GM23338 (cell line): Measurements from ENCODE around the gene RIN3. TPM values are rescaled to one million over a fixed set of nuclear protein-coding genes. Genes with fewer than 3 reads are reported as not detected.

ENCODE experiments used
- ATAC-seq: fragments of 200-7000 bp; cut with Tn5 transposase; 3 replicates; pipeline ENCODE4 v1.9.1; 2020
- DNase-seq: peaks from one replicate; pipeline ENCODE4 v3.0.0-alpha.2; 2015; ENCODE audit warnings: low spot score
- H2AFZ ChIP-seq: fragments of 200-600 bp; sonication (generic); 2 replicates; pipeline ENCODE4 v1.8.0; 2016; ENCODE audit warnings: antibody characterized with exemption, mild to moderate bottlenecking, moderate library complexity
- H3F3A ChIP-seq: fragments of 200-600 bp; sonication (generic); replicated peaks from 2 replicates; pipeline ENCODE4 v1.8.0; 2017; ENCODE audit warnings: antibody characterized with exemption, mixed run types, low read depth
- H3K27ac ChIP-seq: fragments of 200-600 bp; sonication (generic); 2 replicates; pipeline ENCODE4 v1.6.1; 2016; ENCODE audit warnings: low read depth
- H3K27me3 ChIP-seq: fragments of 200-600 bp; sonication (generic); 2 replicates; pipeline ENCODE4 v1.8.0; 2016; ENCODE audit warnings: mild to moderate bottlenecking, mixed run types, moderate library complexity; ENCODE audit not compliant: insufficient read depth
- H3K36me3 ChIP-seq: fragments of 200-600 bp; sonication (generic); 2 replicates; pipeline ENCODE4 v1.8.0; 2016; ENCODE audit warnings: mild to moderate bottlenecking; ENCODE audit not compliant: insufficient read depth
- H3K4me1 ChIP-seq: fragments of 200-600 bp; sonication (generic); 2 replicates; pipeline ENCODE4 v1.8.0; 2016; ENCODE audit warnings: mild to moderate bottlenecking, moderate library complexity; ENCODE audit not compliant: insufficient read depth
- H3K4me2 ChIP-seq: fragments of 200-600 bp; sonication (generic); 2 replicates; pipeline ENCODE4 v1.7.1; 2017; ENCODE audit warnings: mixed run types
- H3K4me3 ChIP-seq: fragments of 200-600 bp; sonication (generic); 2 replicates; pipeline ENCODE4 v1.6.1; 2016; ENCODE audit warnings: mixed run types
- H3K79me2 ChIP-seq: fragments of 200-600 bp; sonication (generic); replicated peaks from 2 replicates; pipeline ENCODE4 v1.8.0; 2017; ENCODE audit warnings: mild to moderate bottlenecking; ENCODE audit not compliant: insufficient read depth
- H3K9me2 ChIP-seq: fragments of 200-600 bp; sonication (generic); 2 replicates; pipeline ENCODE4 v1.8.0; 2017; ENCODE audit not compliant: insufficient read depth
- H4K20me1 ChIP-seq: fragments of 200-600 bp; sonication (generic); replicated peaks from 2 replicates; pipeline ENCODE4 v1.8.0; 2017; ENCODE audit warnings: mild to moderate bottlenecking; ENCODE audit not compliant: insufficient read depth
- H3K27ac Mint-ChIP-seq: 2 replicates; pipeline ENCODE4 v1.8.0; 2020; ENCODE audit warnings: inconsistent platforms, mild to moderate bottlenecking, moderate library complexity, mixed read lengths
- H3K27me3 Mint-ChIP-seq: 3 replicates; pipeline ENCODE4 v1.8.0; 2022; ENCODE audit warnings: low read depth, mild to moderate bottlenecking, moderate library complexity, mixed read lengths, inconsistent platforms; ENCODE audit not compliant: insufficient read depth, poor library complexity
- H3K36me3 Mint-ChIP-seq: 3 replicates; pipeline ENCODE4 v1.8.0; 2021; ENCODE audit warnings: low read depth, mild to moderate bottlenecking, inconsistent platforms, moderate library complexity, mixed read lengths
- H3K4me1 Mint-ChIP-seq: 3 replicates; pipeline ENCODE4 v1.8.0; 2020; ENCODE audit warnings: mild to moderate bottlenecking, inconsistent platforms, mixed read lengths
- H3K4me3 Mint-ChIP-seq: 3 replicates; pipeline ENCODE4 v1.8.0; 2021; ENCODE audit warnings: moderate library complexity, mild to moderate bottlenecking, inconsistent platforms, mixed read lengths
- H3K9me3 Mint-ChIP-seq: 3 replicates; pipeline ENCODE4 v1.8.0; 2020; ENCODE audit warnings: moderate library complexity, mild to moderate bottlenecking, inconsistent platforms, mixed read lengths
- CREB1 ChIP-seq: fragments of 250-450 bp; sonication (Bioruptor Pico); IDR thresholded peaks from 2 replicates; pipeline ENCODE4 v1.5.0; 2020; ENCODE audit warnings: low read depth, mild to moderate bottlenecking, moderate library complexity
- CTCF ChIP-seq, 2 experiments: fragments of 200-600 bp in 1 of 2; sonication (generic) in 1 of 2; conservative IDR thresholded peaks; 2 replicates each; pipeline versions ENCODE4 v1.5.1 to v1.6.1; 2016 to 2017; ENCODE audit warnings: antibody characterized with exemption in 2 of 2, low read depth in 2 of 2, mild to moderate bottlenecking in 2 of 2, moderate library complexity in 1 of 2
- ETS1 ChIP-seq: IDR thresholded peaks from 2 replicates; pipeline ENCODE4 v1.6.1; 2016; ENCODE audit warnings: antibody characterized with exemption
- EZH2 ChIP-seq: fragments of 200-600 bp; sonication (generic); IDR thresholded peaks from one replicate; pipeline ENCODE4 v1.8.0; 2017; ENCODE audit warnings: antibody characterized with exemption, mild to moderate bottlenecking, low read depth; ENCODE audit not compliant: unreplicated experiment
- EZH2phosphoT487 ChIP-seq: fragments of 200-600 bp; sonication (generic); IDR thresholded peaks from one replicate; pipeline ENCODE4 v1.8.1; 2018; ENCODE audit warnings: antibody characterized with exemption; ENCODE audit not compliant: unreplicated experiment
- JUNB ChIP-seq: IDR thresholded peaks from one replicate; pipeline ENCODE4 v1.6.1; 2016; ENCODE audit warnings: antibody characterized with exemption; ENCODE audit not compliant: unreplicated experiment
- NANOG ChIP-seq: IDR thresholded peaks from 2 replicates; pipeline ENCODE4 v1.6.1; 2016; ENCODE audit warnings: antibody characterized with exemption, borderline replicate concordance
- POLR2AphosphoS5 ChIP-seq: IDR thresholded peaks from 2 replicates; pipeline ENCODE4 v1.6.1; 2016; ENCODE audit warnings: antibody characterized with exemption, low read depth
- STAT1 ChIP-seq: IDR thresholded peaks from one replicate; pipeline ENCODE4 v1.6.1; 2016; ENCODE audit warnings: antibody characterized with exemption; ENCODE audit not compliant: unreplicated experiment
- ZNF114 ChIP-seq: fragments of 250-450 bp; sonication (Bioruptor Pico); IDR thresholded peaks from 2 replicates; pipeline ENCODE4 v1.5.0; 2020; ENCODE audit warnings: mild to moderate bottlenecking, moderate library complexity
- ZNF331 ChIP-seq: fragments of 250-450 bp; sonication (Bioruptor Pico); IDR thresholded peaks from 2 replicates; pipeline ENCODE4 v1.5.0; 2020; ENCODE audit warnings: low read depth, mild to moderate bottlenecking, moderate library complexity
- ZNF462 ChIP-seq: fragments of 250-450 bp; sonication (Bioruptor Pico); IDR thresholded peaks from 2 replicates; pipeline ENCODE4 v1.5.0; 2020; ENCODE audit warnings: mild to moderate bottlenecking, moderate library complexity
- polyA plus RNA-seq: library from polyadenylated mRNA; unstranded; fragments of >200 nt; fragmentation: Nextera tagmentation; extraction: Ambion mirVana; gene quantifications from 2 replicates; pipeline ENCODE4 v1.2.1, GENCODE V29; 2016
- total RNA-seq: library from RNA; depleted of rRNA; stranded (reverse); fragments of >200 nt; shearing (Covaris generic); gene quantifications from 2 replicates; pipeline ENCODE4 v1.2.3, GENCODE V29; 2014

Gene RIN3
- total and polyA plus RNA-seq, 2 experiments from 2014 or later, result 0.97 to 1.5 TPM

GRCh38 chr14:92619671-92620456 lies 106.3 kb downstream of the RIN3 start (continued):
- no peak for TF ChIP-seq ZNF462
- no peak for TF ChIP-seq EZH2
- TF ChIP-seq EZH2phosphoT487, result no peak
- no peak for TF ChIP-seq JUNB
- no peak for TF ChIP-seq ZNF331
- TF ChIP-seq CTCF (conservative IDR thresholded peaks at IDR 0.05; ENCODE audit: low read depth in 2 of 2), result no peak

- Mint-ChIP-seq H3K27me3 (peaks cover 2% of the 10 kb centered on the region), H3K4me3 (no peak overlapping the region), H3K27ac (no peak overlapping the region), H3K4me1 (no peaks in the 10 kb centered on the region), H3K9me3 (peaks cover 54% of the 10 kb centered on the region), H3K36me3 (peaks cover 22% of the 10 kb centered on the region)
- Histone ChIP-seq H3K79me2 (no peaks in the 10 kb centered on the region), H3K4me2 (no peak overlapping the region), H3K36me3 (no peaks in the 10 kb centered on the region), H3K4me3 (no peak overlapping the region), H3K4me1 (no peaks in the 10 kb centered on the region), H3F3A (no peaks in the 10 kb centered on the region), H3K27ac (no peak overlapping the region), H2AFZ (no peak overlapping the region), H4K20me1 (no peaks in the 10 kb centered on the region), H3K9me2 (peaks cover 3% of the 10 kb centered on the region; the same call in 1 of the 2 replicates), H3K27me3 (no peaks in the 10 kb centered on the region)
- no peak for DNase-seq
- no peak for ATAC-seq
- TF ChIP-seq POLR2AphosphoS5, result no peak
- no peak for TF ChIP-seq NANOG
- TF ChIP-seq EZH2, result no peak
- TF ChIP-seq EZH2phosphoT487, result no peak
- TF ChIP-seq CTCF (conservative IDR thresholded peaks at IDR 0.05; ENCODE audit: low read depth in 2 of 2), result no peak
- TF ChIP-seq ZNF114 (CRISPR knock-in tag), result no peak
- TF ChIP-seq ZNF331, result no peak
- no peak for TF ChIP-seq ETS1
- no peak for TF ChIP-seq JUNB
- TF ChIP-seq STAT1, result no peak
- TF ChIP-seq CREB1 (CRISPR knock-in tag), result no peak
These were observed 108.7 kb downstream of the RIN3 start for GRCh38 chr14:92622311-92622710.
